HepG2 (cell line): ENCODE measurements around the gene TTC19. TPM values are rescaled to one million over a fixed set of nuclear protein-coding genes. Genes with fewer than 3 reads are reported as not detected.

ENCODE experiments used
- ATM ChIP-seq: fragments of 450-650 bp; IDR thresholded peaks from 2 replicates; pipeline ENCODE4 v1.7.1; 2017; ENCODE audit warnings: mild to moderate bottlenecking, borderline replicate concordance
- GFI1 ChIP-seq: sonication (generic); formaldehyde crosslinking; IDR thresholded peaks from 2 replicates; pipeline ENCODE4 v1.5.0; 2020; ENCODE audit warnings: missing genetic modification reagents, mild to moderate bottlenecking, borderline replicate concordance
- HOXD1 ChIP-seq: sonication (generic); formaldehyde crosslinking; IDR thresholded peaks from 2 replicates; pipeline ENCODE4 v1.5.0; 2020; ENCODE audit warnings: missing genetic modification reagents
- MAF1 ChIP-seq: sonication (generic); formaldehyde crosslinking; IDR thresholded peaks from 2 replicates; pipeline ENCODE4 v1.5.0; 2020; ENCODE audit warnings: missing genetic modification reagents, borderline replicate concordance
- MEF2D ChIP-seq: sonication (generic); formaldehyde crosslinking; IDR thresholded peaks from 2 replicates; pipeline ENCODE4 v1.5.1; 2020; ENCODE audit warnings: mild to moderate bottlenecking, missing genetic modification reagents
- NR2C2 ChIP-seq: sonication (generic); formaldehyde crosslinking; IDR thresholded peaks from 2 replicates; pipeline ENCODE4 v1.4.0; 2020; ENCODE audit warnings: missing genetic modification reagents, mild to moderate bottlenecking, moderate library complexity, borderline replicate concordance
- PTBP1 ChIP-seq: fragments of 200-400 bp; formaldehyde crosslinking; IDR thresholded peaks from 2 replicates; pipeline ENCODE4 v1.6.1; 2018; ENCODE audit warnings: low read length, low read depth; ENCODE audit not compliant: poor library complexity, severe bottlenecking
- RFXAP ChIP-seq: sonication (generic); formaldehyde crosslinking; IDR thresholded peaks from 2 replicates; pipeline ENCODE4 v1.4.0; 2020; ENCODE audit warnings: missing genetic modification reagents, borderline replicate concordance
- ZNF296 ChIP-seq: sonication (generic); formaldehyde crosslinking; conservative IDR thresholded peaks from 2 replicates; pipeline ENCODE4 v1.5.0; 2020; ENCODE audit warnings: mild to moderate bottlenecking, missing genetic modification reagents
- polyA plus RNA-seq, 8 experiments: library from polyadenylated mRNA; depleted of rRNA in 3 of 8; stranded (reverse) in 7 of 8; unstranded in 1 of 8; fragments of >200 nt; fragmentation: Illumina TruSeq in 4 of 8; extraction: Trizol in 4 of 8; gene quantifications; 2 replicates each; pipeline versions ENCODE4 v1.2.1 to v1.2.3, GENCODE V29; 2011 to 2016; ENCODE audit warnings: low read depth in 4 of 8, missing spikeins in 1 of 8, mixed read lengths in 1 of 8; ENCODE audit not compliant: insufficient read depth in 1 of 8
- total RNA-seq, 5 experiments: library from RNA; depleted of rRNA; stranded (reverse); fragments of >200 nt; fragmentation: Illumina TruSeq; extraction: Trizol; gene quantifications; 2 replicates each; pipeline ENCODE4 v1.2.3, GENCODE V29; 2016; ENCODE audit warnings: low read depth in 1 of 5
- TF ChIP-seq, protein P1 (sequence below): sonication (generic); formaldehyde crosslinking; IDR thresholded peaks from 2 replicates; pipeline ENCODE4 v1.8.0; 2022; ENCODE audit warnings: mild to moderate bottlenecking, missing genetic modification reagents, borderline replicate concordance
- TF ChIP-seq, protein P2 (sequence below): sonication (generic); formaldehyde crosslinking; IDR thresholded peaks from 2 replicates; pipeline ENCODE4 v1.4.0; 2020; ENCODE audit warnings: missing genetic modification reagents
- TF ChIP-seq, protein P3 (sequence below): sonication (generic); formaldehyde crosslinking; IDR thresholded peaks from 2 replicates; pipeline ENCODE4 v1.8.1; 2023; ENCODE audit warnings: mild to moderate bottlenecking, missing genetic modification reagents
- TF ChIP-seq, protein P4 (sequence below): fragments of 450-650 bp; IDR thresholded peaks from 2 replicates; pipeline ENCODE4 v1.6.1; 2017
- TF ChIP-seq, protein P5 (sequence below): sonication (generic); formaldehyde crosslinking; conservative IDR thresholded peaks from 2 replicates; pipeline ENCODE4 v1.4.0; 2020; ENCODE audit warnings: missing genetic modification reagents

The TTC19 gene
- total and polyA plus RNA-seq, 2 of the 13 experiments (the other 11 are each of a cell fraction or from before 2014, with no cell fraction given), result 4.4 to 24.3 TPM

DNA sequence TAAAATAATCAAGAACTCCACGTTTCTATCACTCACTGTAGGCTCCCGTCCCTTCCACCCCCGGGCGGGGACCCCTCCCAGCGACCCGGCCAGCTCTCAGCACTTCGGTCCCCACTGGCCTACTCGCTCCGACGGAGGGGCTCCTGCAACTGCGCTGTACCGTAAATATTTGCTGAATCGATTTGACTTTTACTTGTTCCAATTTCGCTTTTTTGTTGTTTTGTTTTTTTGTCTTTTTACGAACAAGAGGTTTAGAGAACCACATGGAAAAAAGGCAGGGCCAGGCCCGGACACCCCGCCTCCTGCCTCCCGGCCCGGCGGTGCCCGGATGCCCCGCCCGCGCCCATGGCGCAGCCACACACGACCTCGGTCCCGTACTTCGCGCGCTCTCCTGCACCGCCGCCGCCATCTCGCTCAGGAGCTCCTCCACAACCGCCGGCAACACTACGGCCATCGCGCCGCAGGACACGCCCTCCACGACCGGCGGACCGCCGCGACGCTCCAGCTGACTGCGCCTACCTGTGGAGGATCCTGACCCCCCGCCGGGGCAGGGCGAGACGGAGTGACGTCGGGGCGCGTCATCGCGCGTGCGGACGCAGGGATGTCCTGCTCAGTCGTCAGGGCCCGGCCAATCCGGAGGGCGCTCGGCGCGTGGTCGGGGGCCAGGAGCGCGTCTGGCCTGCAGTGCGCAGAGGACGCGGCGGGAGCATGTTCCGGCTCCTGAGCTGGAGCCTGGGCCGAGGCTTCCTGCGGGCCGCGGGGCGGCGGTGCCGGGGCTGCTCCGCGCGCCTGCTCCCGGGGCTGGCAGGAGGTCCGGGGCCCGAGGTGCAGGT, at the start of gene TTC19, which contains the start of gene ZSWIM7 (continued):
- TF ChIP-seq, protein P1, sequence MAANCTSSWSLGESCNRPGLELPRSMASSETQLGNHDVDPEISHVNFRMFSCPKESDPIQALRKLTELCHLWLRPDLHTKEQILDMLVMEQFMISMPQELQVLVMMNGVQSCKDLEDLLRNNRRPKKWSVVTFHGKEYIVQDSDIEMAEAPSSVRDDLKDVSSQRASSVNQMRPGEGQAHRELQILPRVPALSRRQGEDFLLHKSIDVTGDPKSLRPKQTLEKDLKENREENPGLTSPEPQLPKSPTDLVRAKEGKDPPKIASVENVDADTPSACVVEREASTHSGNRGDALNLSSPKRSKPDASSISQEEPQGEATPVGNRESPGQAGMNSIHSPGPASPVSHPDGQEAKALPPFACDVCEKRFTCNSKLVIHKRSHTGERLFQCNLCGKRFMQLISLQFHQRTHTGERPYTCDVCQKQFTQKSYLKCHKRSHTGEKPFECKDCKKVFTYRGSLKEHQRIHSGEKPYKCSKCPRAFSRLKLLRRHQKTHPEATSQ (CRISPR knock-in tag), result no peak
- peak; percentile 58 for TF ChIP-seq MAF1
- TF ChIP-seq HOXD1 (CRISPR knock-in tag), result 0 out of 2 replicates have a peak, but pooled peaks have one; percentile 38
- peak; percentile 82; the same call in 1 of the 2 replicates for TF ChIP-seq GFI1 (CRISPR knock-in tag)
- TF ChIP-seq, protein P2, sequence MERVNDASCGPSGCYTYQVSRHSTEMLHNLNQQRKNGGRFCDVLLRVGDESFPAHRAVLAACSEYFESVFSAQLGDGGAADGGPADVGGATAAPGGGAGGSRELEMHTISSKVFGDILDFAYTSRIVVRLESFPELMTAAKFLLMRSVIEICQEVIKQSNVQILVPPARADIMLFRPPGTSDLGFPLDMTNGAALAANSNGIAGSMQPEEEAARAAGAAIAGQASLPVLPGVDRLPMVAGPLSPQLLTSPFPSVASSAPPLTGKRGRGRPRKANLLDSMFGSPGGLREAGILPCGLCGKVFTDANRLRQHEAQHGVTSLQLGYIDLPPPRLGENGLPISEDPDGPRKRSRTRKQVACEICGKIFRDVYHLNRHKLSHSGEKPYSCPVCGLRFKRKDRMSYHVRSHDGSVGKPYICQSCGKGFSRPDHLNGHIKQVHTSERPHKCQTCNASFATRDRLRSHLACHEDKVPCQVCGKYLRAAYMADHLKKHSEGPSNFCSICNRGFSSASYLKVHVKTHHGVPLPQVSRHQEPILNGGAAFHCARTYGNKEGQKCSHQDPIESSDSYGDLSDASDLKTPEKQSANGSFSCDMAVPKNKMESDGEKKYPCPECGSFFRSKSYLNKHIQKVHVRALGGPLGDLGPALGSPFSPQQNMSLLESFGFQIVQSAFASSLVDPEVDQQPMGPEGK (CRISPR knock-in tag), result peak; percentile 91
- no peak for TF ChIP-seq PTBP1
- no peak for TF ChIP-seq ATM
- TF ChIP-seq MEF2D, result no peak; the same call in 1 of the 2 replicates
- TF ChIP-seq, protein P3, sequence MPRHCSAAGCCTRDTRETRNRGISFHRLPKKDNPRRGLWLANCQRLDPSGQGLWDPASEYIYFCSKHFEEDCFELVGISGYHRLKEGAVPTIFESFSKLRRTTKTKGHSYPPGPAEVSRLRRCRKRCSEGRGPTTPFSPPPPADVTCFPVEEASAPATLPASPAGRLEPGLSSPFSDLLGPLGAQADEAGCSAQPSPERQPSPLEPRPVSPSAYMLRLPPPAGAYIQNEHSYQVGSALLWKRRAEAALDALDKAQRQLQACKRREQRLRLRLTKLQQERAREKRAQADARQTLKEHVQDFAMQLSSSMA, result peak; percentile 87
- TF ChIP-seq, protein P4, sequence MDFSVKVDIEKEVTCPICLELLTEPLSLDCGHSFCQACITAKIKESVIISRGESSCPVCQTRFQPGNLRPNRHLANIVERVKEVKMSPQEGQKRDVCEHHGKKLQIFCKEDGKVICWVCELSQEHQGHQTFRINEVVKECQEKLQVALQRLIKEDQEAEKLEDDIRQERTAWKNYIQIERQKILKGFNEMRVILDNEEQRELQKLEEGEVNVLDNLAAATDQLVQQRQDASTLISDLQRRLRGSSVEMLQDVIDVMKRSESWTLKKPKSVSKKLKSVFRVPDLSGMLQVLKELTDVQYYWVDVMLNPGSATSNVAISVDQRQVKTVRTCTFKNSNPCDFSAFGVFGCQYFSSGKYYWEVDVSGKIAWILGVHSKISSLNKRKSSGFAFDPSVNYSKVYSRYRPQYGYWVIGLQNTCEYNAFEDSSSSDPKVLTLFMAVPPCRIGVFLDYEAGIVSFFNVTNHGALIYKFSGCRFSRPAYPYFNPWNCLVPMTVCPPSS, result no peak
- TF ChIP-seq RFXAP, result peak; percentile 83
- TF ChIP-seq NR2C2 (CRISPR knock-in tag), result peak; percentile 83
- no peak for TF ChIP-seq ZNF296 (CRISPR knock-in tag)
- TF ChIP-seq, protein P5, sequence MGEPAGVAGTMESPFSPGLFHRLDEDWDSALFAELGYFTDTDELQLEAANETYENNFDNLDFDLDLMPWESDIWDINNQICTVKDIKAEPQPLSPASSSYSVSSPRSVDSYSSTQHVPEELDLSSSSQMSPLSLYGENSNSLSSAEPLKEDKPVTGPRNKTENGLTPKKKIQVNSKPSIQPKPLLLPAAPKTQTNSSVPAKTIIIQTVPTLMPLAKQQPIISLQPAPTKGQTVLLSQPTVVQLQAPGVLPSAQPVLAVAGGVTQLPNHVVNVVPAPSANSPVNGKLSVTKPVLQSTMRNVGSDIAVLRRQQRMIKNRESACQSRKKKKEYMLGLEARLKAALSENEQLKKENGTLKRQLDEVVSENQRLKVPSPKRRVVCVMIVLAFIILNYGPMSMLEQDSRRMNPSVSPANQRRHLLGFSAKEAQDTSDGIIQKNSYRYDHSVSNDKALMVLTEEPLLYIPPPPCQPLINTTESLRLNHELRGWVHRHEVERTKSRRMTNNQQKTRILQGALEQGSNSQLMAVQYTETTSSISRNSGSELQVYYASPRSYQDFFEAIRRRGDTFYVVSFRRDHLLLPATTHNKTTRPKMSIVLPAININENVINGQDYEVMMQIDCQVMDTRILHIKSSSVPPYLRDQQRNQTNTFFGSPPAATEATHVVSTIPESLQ (CRISPR knock-in tag), result 0 out of 2 replicates have a peak, but pooled peaks have one; percentile 44
